ENCODE measurements around the gene C9orf85. TPM values are rescaled to one million over a fixed set of nuclear protein-coding genes. Genes with fewer than 3 reads are reported as not detected.

Gene C9orf85
- total RNA-seq, 1 experiment from 2014 or later, result 13.2 TPM

DNA sequence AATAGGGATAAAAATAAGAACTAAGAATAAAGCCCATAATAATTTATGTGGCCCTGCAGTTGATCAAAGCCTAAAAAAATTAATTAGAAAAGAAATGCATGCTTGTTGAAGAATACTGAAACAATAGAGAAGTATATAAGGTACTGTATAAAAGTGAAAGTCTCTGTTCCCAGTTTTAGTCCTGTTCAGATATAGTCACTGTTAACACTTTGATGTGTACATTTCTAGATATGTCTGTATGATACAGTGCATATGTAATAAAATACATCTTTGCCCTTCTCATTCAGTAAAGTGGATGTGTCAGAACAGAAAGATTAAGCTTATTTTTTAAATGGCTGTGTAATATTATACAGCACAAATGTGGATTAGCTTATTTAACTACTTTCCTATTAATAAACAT is 4.1 kb downstream of the C9orf85 start:
- Histone ChIP-seq H3K4me1 (replicated peaks) (peaks cover 12% of the 10 kb centered on the region), H3K36me3 (peaks cover 4% of the 10 kb centered on the region; the same call in 1 of the 2 replicates), H3K27me3 (replicated peaks) (no peaks in the 10 kb centered on the region), H3K9me3 (replicated peaks) (no peaks in the 10 kb centered on the region), H3K27ac (no peak overlapping the region), H3K4me3 (no peak overlapping the region)
- no peak for DNase-seq (ENCODE audit: low read depth in 1 of 2, low spot score in 2 of 2)

GRCh38 chr9:71916834-71917534 is 5.5 kb downstream of the C9orf85 start:
- H3K4me1 ChIP-seq (replicated peaks), result peaks cover 12% of the 10 kb centered on the region
- H3K36me3 ChIP-seq, result no peaks in the 10 kb centered on the region
- no peaks in the 10 kb centered on the region for H3K27me3 ChIP-seq (replicated peaks)
- H3K9me3 ChIP-seq (replicated peaks), result no peaks in the 10 kb centered on the region
- no peak overlapping the region for H3K27ac ChIP-seq
- H3K4me3 ChIP-seq, result no peak overlapping the region
- no peak for DNase-seq (ENCODE audit: low read depth in 1 of 2, low spot score in 2 of 2)

DNA sequence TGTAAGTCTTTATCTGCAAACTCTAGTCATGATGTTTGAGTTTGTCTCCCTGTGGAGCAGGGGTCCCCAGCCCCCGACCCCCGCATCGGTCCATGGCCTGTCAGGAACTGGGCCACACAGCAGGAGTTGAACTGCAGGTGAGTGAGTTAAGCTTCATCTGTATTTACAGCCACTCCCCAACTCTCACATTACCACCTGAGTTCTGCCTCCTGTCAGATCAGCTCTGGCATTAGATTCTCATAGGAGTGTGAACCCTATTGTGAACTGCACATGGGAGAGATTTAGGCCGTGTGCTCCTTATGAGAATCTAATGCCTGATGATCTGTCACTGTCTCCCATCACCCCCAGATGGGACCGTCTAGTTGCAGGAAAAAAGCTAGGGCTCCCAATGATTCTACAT is 7.0 kb downstream of the C9orf85 start:
- no peaks in the 10 kb centered on the region for H3K4me1 ChIP-seq (replicated peaks)
- no peaks in the 10 kb centered on the region for H3K9me3 ChIP-seq (replicated peaks)
- H3K27me3 ChIP-seq (replicated peaks), result no peaks in the 10 kb centered on the region
- DNase-seq (ENCODE audit: low read depth in 1 of 2, low spot score in 2 of 2), result no peak
- no peak overlapping the region for H3K4me3 ChIP-seq
- no peaks in the 10 kb centered on the region for H3K36me3 ChIP-seq
- H3K27ac ChIP-seq, result no peak overlapping the region

DNA sequence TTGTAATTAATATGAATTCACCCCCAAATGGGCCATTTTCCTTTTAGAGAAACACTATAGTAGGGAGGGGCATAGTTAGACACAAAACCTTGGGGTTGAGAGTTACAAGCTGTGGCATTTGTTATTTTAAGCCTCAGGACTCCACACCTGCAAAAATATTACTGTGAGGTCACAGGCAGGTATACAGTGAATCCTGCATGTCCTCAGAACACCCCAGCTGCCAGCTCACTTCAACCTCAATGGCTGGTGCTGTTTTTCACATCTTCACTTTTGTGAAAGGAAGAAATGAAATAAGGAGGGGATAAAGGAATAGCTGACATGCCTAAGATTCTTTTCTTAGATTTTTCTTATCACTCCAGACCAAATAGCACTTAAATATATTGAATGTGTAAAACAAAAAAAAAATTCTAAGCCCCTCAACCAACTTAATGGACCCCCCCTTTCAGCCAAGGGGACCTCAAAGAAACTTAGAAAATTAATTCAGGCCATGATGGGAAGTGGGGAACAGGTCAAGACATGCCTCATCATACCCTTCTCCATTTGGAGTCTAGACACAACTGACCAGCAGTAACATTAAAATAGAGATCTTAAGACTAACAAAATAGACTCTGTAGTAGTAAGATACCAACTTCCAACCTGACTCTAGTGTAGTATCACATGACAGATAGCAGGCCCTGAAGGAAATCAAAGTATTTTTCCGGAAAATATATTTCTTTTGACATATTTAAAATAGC is 9.2 kb downstream of the C9orf85 start:
- H3K9me3 ChIP-seq (replicated peaks), result no peaks in the 10 kb centered on the region
- no peaks in the 10 kb centered on the region for H3K27me3 ChIP-seq (replicated peaks)
- H3K4me1 ChIP-seq (replicated peaks), result no peaks in the 10 kb centered on the region
- DNase-seq (ENCODE audit: low read depth in 1 of 2, low spot score in 2 of 2), result no peak
- H3K36me3 ChIP-seq, result no peaks in the 10 kb centered on the region
- no peak overlapping the region for H3K27ac ChIP-seq
- H3K4me3 ChIP-seq, result no peak overlapping the region

DNA sequence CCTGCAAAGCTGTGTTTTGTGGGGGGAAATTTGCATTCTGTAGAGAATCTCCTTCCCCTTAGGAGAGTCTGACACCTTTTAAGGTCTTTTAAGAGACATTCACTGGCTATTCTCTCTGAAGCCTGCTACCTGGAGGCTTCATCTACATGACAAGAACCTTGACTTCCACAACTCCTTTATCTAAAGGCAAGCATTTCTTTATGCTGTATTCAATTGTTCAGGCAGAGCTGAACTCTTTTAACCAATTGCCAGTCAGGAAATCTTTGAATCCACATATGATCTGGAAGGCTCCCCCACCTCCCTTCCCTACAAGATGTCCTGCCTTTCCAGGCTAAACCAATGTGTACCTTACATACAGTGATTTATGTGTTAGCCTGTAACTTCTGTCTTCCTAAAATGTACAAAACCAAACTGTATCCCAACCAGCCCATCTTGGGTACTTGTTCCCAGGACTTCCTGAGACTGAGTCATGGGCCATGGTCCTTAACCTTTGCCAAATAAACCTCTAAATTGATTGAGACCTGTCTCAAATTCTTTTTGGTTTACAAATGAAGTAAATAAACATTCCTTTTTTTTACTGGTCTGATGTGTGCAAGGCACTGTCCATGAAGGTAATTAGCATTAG is 9.9 kb downstream of the C9orf85 start:
- Histone ChIP-seq H3K9me3 (replicated peaks) (no peaks in the 10 kb centered on the region), H3K27ac (no peak overlapping the region), H3K4me3 (no peak overlapping the region), H3K4me1 (replicated peaks) (no peaks in the 10 kb centered on the region), H3K36me3 (no peaks in the 10 kb centered on the region), H3K27me3 (replicated peaks) (no peaks in the 10 kb centered on the region)
- no peak for DNase-seq (ENCODE audit: low read depth in 1 of 2, low spot score in 2 of 2)

DNA sequence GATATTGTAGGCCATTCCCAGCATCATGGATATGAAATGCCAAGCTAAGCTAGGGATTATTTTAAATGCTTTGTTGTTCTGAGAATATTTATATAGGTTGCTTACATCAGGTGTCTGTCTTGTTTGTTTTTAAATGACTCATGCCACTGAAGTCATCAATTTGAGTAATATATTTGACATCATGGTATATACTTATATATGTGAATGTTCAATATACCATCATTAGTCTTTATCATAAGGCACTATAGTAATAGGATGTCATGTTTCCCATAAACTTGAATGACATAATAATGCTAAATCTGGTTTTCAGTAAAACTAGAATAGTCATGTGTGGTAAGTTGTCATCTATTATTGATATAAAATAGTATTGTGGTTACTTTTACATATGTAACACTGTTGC is 13.1 kb downstream of the C9orf85 start:
- no peak for DNase-seq (ENCODE audit: low read depth in 1 of 2, low spot score in 2 of 2)
- Histone ChIP-seq H3K9me3 (replicated peaks) (no peaks in the 10 kb centered on the region), H3K27ac (no peak overlapping the region), H3K4me3 (no peak overlapping the region), H3K36me3 (no peaks in the 10 kb centered on the region), H3K4me1 (replicated peaks) (0 out of 2 replicates have a peak, but pooled peaks cover 2% of the 10 kb centered on the region), H3K27me3 (replicated peaks) (no peaks in the 10 kb centered on the region)

GRCh38 chr9:71925834-71926233 is 14.4 kb downstream of the C9orf85 start:
- 0 out of 2 replicates have a peak, but pooled peaks cover 2% of the 10 kb centered on the region for H3K4me1 ChIP-seq (replicated peaks)
- H3K4me3 ChIP-seq, result no peak overlapping the region
- no peaks in the 10 kb centered on the region for H3K36me3 ChIP-seq
- H3K27ac ChIP-seq, result no peak overlapping the region
- no peaks in the 10 kb centered on the region for H3K9me3 ChIP-seq (replicated peaks)
- no peaks in the 10 kb centered on the region for H3K27me3 ChIP-seq (replicated peaks)
- DNase-seq (ENCODE audit: low read depth in 1 of 2, low spot score in 2 of 2), result no peak

- no peak overlapping the region for H3K27ac ChIP-seq
- DNase-seq (ENCODE audit: low read depth in 1 of 2, low spot score in 2 of 2), result no peak
- H3K4me1 ChIP-seq (replicated peaks), result 0 out of 2 replicates have a peak, but pooled peaks cover 2% of the 10 kb centered on the region
Observed at GRCh38 chr9:71928376-71928775, 16.9 kb downstream of the C9orf85 start.

GRCh38 chr9:71928806-71929205 is 17.4 kb downstream of the C9orf85 start:
- no peak overlapping the region for H3K27ac ChIP-seq
- no peak for DNase-seq (ENCODE audit: low read depth in 1 of 2, low spot score in 2 of 2)
- no peaks in the 10 kb centered on the region for H3K9me3 ChIP-seq (replicated peaks)
- H3K27me3 ChIP-seq (replicated peaks), result no peaks in the 10 kb centered on the region
- H3K4me1 ChIP-seq (replicated peaks), result 0 out of 2 replicates have a peak, but pooled peaks cover 2% of the 10 kb centered on the region
- no peak overlapping the region for H3K4me3 ChIP-seq
- no peaks in the 10 kb centered on the region for H3K36me3 ChIP-seq

More at GRCh38 chr9:71928376-71928775, 16.9 kb downstream of the C9orf85 start:
- Histone ChIP-seq H3K4me3 (no peak overlapping the region), H3K36me3 (no peaks in the 10 kb centered on the region), H3K9me3 (replicated peaks) (no peaks in the 10 kb centered on the region), H3K27me3 (replicated peaks) (no peaks in the 10 kb centered on the region)

- Histone ChIP-seq H3K27ac (no peak overlapping the region), H3K4me3 (no peak overlapping the region), H3K4me1 (replicated peaks) (0 out of 2 replicates have a peak, but pooled peaks cover 2% of the 10 kb centered on the region), H3K9me3 (replicated peaks) (no peaks in the 10 kb centered on the region), H3K27me3 (replicated peaks) (no peaks in the 10 kb centered on the region), H3K36me3 (no peaks in the 10 kb centered on the region)
- no peak for DNase-seq (ENCODE audit: low read depth in 1 of 2, low spot score in 2 of 2)
Observed at GRCh38 chr9:71929223-71929622, 17.8 kb downstream of the C9orf85 start.

DNA sequence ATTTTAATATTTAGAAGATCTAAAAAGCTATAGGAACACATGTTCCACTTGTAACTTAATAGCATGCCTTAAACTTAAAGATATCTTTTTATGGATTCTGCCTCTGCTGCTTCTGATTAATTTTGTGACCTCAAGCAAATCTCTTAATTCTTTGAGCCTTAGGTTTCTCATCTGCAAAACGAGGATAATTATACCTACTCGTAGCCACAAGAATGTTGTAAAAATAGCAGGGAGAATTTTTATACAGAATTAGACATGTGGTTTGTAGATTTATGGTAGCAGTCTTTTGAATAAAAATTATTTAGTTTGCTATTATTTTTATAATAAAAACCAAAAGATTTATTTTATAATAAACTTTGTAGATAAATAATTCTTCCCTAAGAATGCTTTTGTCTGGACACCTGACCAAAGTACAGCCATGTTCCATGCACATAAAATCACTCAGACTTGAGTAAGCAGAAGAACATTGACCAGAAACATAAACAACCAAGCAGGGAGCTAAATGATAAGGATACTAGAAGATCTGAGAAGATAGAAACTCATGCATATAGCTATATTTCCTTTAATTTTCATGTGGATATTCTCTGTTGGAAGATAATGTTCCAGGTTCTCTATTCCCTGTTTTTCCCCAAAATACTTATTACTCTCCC is 18.5 kb downstream of the C9orf85 start:
- H3K36me3 ChIP-seq, result no peaks in the 10 kb centered on the region
- H3K27me3 ChIP-seq (replicated peaks), result no peaks in the 10 kb centered on the region
- 0 out of 2 replicates have a peak, but pooled peaks cover 2% of the 10 kb centered on the region for H3K4me1 ChIP-seq (replicated peaks)
- H3K4me3 ChIP-seq, result no peak overlapping the region
- no peak for DNase-seq (ENCODE audit: low read depth in 1 of 2, low spot score in 2 of 2)
- no peaks in the 10 kb centered on the region for H3K9me3 ChIP-seq (replicated peaks)
- no peak overlapping the region for H3K27ac ChIP-seq

GRCh38 chr9:71931166-71931565 is 19.7 kb downstream of the C9orf85 start:
- Histone ChIP-seq H3K4me3 (no peak overlapping the region), H3K9me3 (replicated peaks) (no peaks in the 10 kb centered on the region), H3K27me3 (replicated peaks) (no peaks in the 10 kb centered on the region), H3K4me1 (replicated peaks) (0 out of 2 replicates have a peak, but pooled peaks cover 2% of the 10 kb centered on the region), H3K36me3 (no peaks in the 10 kb centered on the region), H3K27ac (no peak overlapping the region)
- no peak for DNase-seq (ENCODE audit: low read depth in 1 of 2, low spot score in 2 of 2)

DNA sequence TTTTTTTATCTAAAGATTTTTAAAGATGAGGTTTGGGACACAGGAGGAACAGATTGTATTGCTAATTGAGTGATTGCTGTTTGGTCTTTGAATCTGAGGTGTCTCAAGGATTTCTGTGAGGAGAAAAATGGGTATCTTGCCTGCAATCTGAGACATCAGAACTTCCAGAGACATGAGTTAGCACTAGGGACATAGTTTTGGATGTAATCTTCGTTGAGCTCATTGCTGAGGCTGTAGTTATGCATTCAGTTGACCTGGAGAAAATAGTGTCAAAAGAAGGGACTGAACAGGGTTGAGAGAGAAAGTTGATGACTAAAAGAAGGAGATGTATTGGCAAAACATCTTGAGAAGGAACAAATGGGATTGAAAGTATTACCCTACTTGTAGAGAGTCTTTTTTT is 24.6 kb downstream of the C9orf85 start:
- H3K27ac ChIP-seq, result no peak overlapping the region

More for the DNA sequence above, 24.6 kb downstream of the C9orf85 start:
- no peak for DNase-seq (ENCODE audit: low read depth in 1 of 2, low spot score in 2 of 2)
- no peaks in the 10 kb centered on the region for H3K9me3 ChIP-seq (replicated peaks)
- H3K36me3 ChIP-seq, result no peaks in the 10 kb centered on the region
- no peak overlapping the region for H3K4me3 ChIP-seq
- no peaks in the 10 kb centered on the region for H3K4me1 ChIP-seq (replicated peaks)
- no peaks in the 10 kb centered on the region for H3K27me3 ChIP-seq (replicated peaks)
